OCI-LY7 (cell line): ENCODE measurements around the gene STIM1. TPM values are rescaled to one million over a fixed set of nuclear protein-coding genes. Genes with fewer than 3 reads are reported as not detected.

Experiments used
- BruUV-seq: library from RNA; stranded (reverse); fragments of 400-500 nt; replicated peaks from 2 replicates; lab custom pipeline; 2021; lab: Mats Ljungman, UMichigan
- CTCF ChIA-PET: fragments of 300-600 bp; sonication (Branson Sonifier 250); formaldehyde crosslinking; loops from one replicate; lab custom pipeline; 2022; ENCODE audit warnings: antibody characterized with exemption; ENCODE audit not compliant: unreplicated experiment; lab: Charles Lee
- POLR2A ChIA-PET: fragments of 300-600 bp; sonication (Branson Sonifier 250); formaldehyde crosslinking; loops from one replicate; lab custom pipeline; 2022; ENCODE audit warnings: antibody characterized with exemption; lab: Charles Lee
- DNase-seq: peaks from one replicate; pipeline ENCODE4 v3.0.0-alpha.2; 2015; ENCODE audit warnings: low spot score
- H2AFZ ChIP-seq: fragments of 200-600 bp; sonication (generic), shearing (Covaris generic); 2 replicates; pipeline ENCODE4 v1.6.1; 2014; ENCODE audit warnings: mild to moderate bottlenecking, antibody characterized with exemption, low read length, moderate library complexity
- H3K27ac ChIP-seq: fragments of 200-600 bp; sonication (generic); 2 replicates; pipeline ENCODE4 v1.5.1; 2014; ENCODE audit warnings: mixed run types, low read depth, mild to moderate bottlenecking, moderate library complexity, low read length, inconsistent platforms; ENCODE audit not compliant: poor library complexity, severe bottlenecking
- H3K36me3 ChIP-seq: fragments of 200-600 bp; sonication (generic); 2 replicates; pipeline ENCODE4 v1.6.1; 2014; ENCODE audit warnings: mild to moderate bottlenecking, antibody characterized with exemption, low read length, moderate library complexity, mixed read lengths; ENCODE audit not compliant: insufficient read depth
- H3K4me1 ChIP-seq: fragments of 200-600 bp; sonication (generic); 2 replicates; pipeline ENCODE4 v1.5.1; 2014; ENCODE audit warnings: mild to moderate bottlenecking, low read length; ENCODE audit not compliant: insufficient read depth, poor library complexity, severe bottlenecking
- H3K4me2 ChIP-seq: fragments of 200-600 bp; sonication (generic); 2 replicates; pipeline ENCODE4 v1.6.1; 2014; ENCODE audit warnings: mild to moderate bottlenecking, low read length
- H3K4me3 ChIP-seq: fragments of 200-600 bp; sonication (generic); 2 replicates; pipeline ENCODE4 v1.5.1; 2014; ENCODE audit warnings: mild to moderate bottlenecking, low read depth, low read length; ENCODE audit not compliant: poor library complexity, severe bottlenecking
- H3K79me2 ChIP-seq: fragments of 200-600 bp; sonication (generic); 2 replicates; pipeline ENCODE4 v1.6.1; 2016; ENCODE audit warnings: low read depth, mild to moderate bottlenecking, low read length, moderate library complexity, mixed read lengths; ENCODE audit not compliant: insufficient read depth
- H3K9me2 ChIP-seq: fragments of 200-600 bp; sonication (generic); 2 replicates; pipeline ENCODE4 v1.6.1; 2016; ENCODE audit warnings: mild to moderate bottlenecking, low read length, mixed read lengths; ENCODE audit not compliant: insufficient read depth
- H3K9me3 ChIP-seq: fragments of 200-600 bp; sonication (generic); 2 replicates; pipeline ENCODE4 v1.6.1; 2014; ENCODE audit warnings: mild to moderate bottlenecking, mixed run types, low read length, mixed read lengths
- H4K20me1 ChIP-seq: fragments of 200-600 bp; sonication (generic); 2 replicates; pipeline ENCODE4 v1.6.1; 2014; ENCODE audit warnings: mild to moderate bottlenecking, antibody characterized with exemption, low read length, moderate library complexity, mixed read lengths; ENCODE audit not compliant: insufficient read depth
- EZH2phosphoT487 ChIP-seq: fragments of 200-600 bp; sonication (generic); IDR thresholded peaks from 2 replicates; pipeline ENCODE4 v1.6.1; 2018; ENCODE audit warnings: low read depth, borderline replicate concordance, mild to moderate bottlenecking, mixed run types, antibody characterized with exemption, low read length, moderate library complexity, mixed read lengths
- intact Hi-C: fragments of 100-400 bp; cut with micrococcal nuclease; formaldehyde crosslinking; loops from one replicate; pipeline ENCODE4 v1.10.0; 2022; ENCODE audit not compliant: unreplicated experiment
- total RNA-seq, 2 experiments: library from RNA; depleted of rRNA in 1 of 2; stranded (reverse); fragments of >200 nt in 1 of 2; shearing (Covaris generic) in 1 of 2; gene quantifications; 2 replicates each; pipeline ENCODE4 v1.2.3, GENCODE V29; 2014 to 2022
- TF ChIP-seq, protein P1 (sequence below): fragments of 200-600 bp; sonication (generic); conservative IDR thresholded peaks from 2 replicates; pipeline ENCODE4 v1.5.1; 2014; ENCODE audit warnings: mild to moderate bottlenecking, antibody characterized with exemption, low read length, moderate library complexity, mixed read lengths

Gene STIM1
- total RNA-seq, 2 experiments from 2014 or later, result 21.0 to 49.1 TPM

GRCh38 chr11:4032097-4032496 lies 176.6 kb downstream of the STIM1 start:
- H3K27ac ChIP-seq, result no peak overlapping the region
- no peaks in the 10 kb centered on the region for H3K9me2 ChIP-seq
- no peaks in the 10 kb centered on the region for H3K36me3 ChIP-seq
- TF ChIP-seq, protein P1, sequence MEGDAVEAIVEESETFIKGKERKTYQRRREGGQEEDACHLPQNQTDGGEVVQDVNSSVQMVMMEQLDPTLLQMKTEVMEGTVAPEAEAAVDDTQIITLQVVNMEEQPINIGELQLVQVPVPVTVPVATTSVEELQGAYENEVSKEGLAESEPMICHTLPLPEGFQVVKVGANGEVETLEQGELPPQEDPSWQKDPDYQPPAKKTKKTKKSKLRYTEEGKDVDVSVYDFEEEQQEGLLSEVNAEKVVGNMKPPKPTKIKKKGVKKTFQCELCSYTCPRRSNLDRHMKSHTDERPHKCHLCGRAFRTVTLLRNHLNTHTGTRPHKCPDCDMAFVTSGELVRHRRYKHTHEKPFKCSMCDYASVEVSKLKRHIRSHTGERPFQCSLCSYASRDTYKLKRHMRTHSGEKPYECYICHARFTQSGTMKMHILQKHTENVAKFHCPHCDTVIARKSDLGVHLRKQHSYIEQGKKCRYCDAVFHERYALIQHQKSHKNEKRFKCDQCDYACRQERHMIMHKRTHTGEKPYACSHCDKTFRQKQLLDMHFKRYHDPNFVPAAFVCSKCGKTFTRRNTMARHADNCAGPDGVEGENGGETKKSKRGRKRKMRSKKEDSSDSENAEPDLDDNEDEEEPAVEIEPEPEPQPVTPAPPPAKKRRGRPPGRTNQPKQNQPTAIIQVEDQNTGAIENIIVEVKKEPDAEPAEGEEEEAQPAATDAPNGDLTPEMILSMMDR, result no peak
- TF ChIP-seq EZH2phosphoT487, result no peak
- no TSS peak for BruUV-seq
- POLR2A ChIA-PET, result no interaction called here
- H3K4me2 ChIP-seq, result no peak overlapping the region
- intact Hi-C loops, result no loop called here
- H4K20me1 ChIP-seq, result no peaks in the 10 kb centered on the region
- no peaks in the 10 kb centered on the region for H3K79me2 ChIP-seq
- CTCF ChIA-PET, result no interaction called here
- no peak overlapping the region for H2AFZ ChIP-seq
- no peak overlapping the region for H3K4me3 ChIP-seq
- no peaks in the 10 kb centered on the region for H3K4me1 ChIP-seq
- no peak for DNase-seq
- H3K9me3 ChIP-seq, result no peaks in the 10 kb centered on the region; the same call in 1 of the 2 replicates

GRCh38 chr11:4035985-4036384 lies 180.5 kb downstream of the STIM1 start:
- ChIA-PET POLR2A (interaction anchor here (0.6 kb wide), 1 partner anchor 39 kb away, joined by 3 read pairs; no protein-coding TSS in a partner anchor), CTCF (no interaction called here)
- no peak overlapping the region for H3K4me2 ChIP-seq
- H3K27ac ChIP-seq, result no peak overlapping the region
- no peak for DNase-seq
- H3K79me2 ChIP-seq, result no peaks in the 10 kb centered on the region
- no peaks in the 10 kb centered on the region for H3K4me1 ChIP-seq
- H4K20me1 ChIP-seq, result no peaks in the 10 kb centered on the region
- no peaks in the 10 kb centered on the region for H3K9me2 ChIP-seq
- BruUV-seq, result no TSS peak
- intact Hi-C loops, result no loop called here
- no peak overlapping the region for H2AFZ ChIP-seq
- TF ChIP-seq, protein P1, result no peak
- TF ChIP-seq EZH2phosphoT487, result no peak
- no peak overlapping the region for H3K4me3 ChIP-seq
- no peaks in the 10 kb centered on the region; the same call in 1 of the 2 replicates for H3K9me3 ChIP-seq
- no peaks in the 10 kb centered on the region for H3K36me3 ChIP-seq

DNA sequence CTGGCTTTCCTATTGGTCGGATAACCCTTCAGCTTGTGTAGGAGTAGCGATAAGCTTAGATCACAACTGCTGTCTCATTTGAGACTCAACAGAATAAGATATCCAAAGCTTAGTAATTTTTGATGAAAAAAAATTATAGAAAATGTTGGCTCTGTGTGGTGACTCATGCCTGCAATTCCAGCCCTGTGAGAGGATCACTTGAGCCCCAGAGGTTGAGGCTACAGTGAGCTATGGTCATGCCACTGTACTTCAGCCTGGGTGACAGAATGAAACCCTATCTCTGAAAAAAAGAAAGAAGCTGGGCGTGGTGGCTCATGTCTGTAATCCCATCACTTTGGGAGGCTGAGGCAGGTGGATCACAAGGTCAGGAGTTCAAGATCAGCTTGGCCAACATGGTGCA lies 183.5 kb downstream of the STIM1 start:
- no peaks in the 10 kb centered on the region for H3K36me3 ChIP-seq
- CTCF ChIA-PET, result no interaction called here
- no peak overlapping the region for H3K27ac ChIP-seq
- no peaks in the 10 kb centered on the region for H3K9me2 ChIP-seq
- POLR2A ChIA-PET, result interaction anchor here (0.6 to 1.1 kb wide), 3 partner anchors 184 to 573 kb away, joined by 3 to 4 read pairs (median 4); partner anchors contain the start of gene STIM1
- no peaks in the 10 kb centered on the region for H3K79me2 ChIP-seq
- H2AFZ ChIP-seq, result no peak overlapping the region
- H3K4me1 ChIP-seq, result no peaks in the 10 kb centered on the region
- H3K4me3 ChIP-seq, result no peak overlapping the region
- no peaks in the 10 kb centered on the region for H4K20me1 ChIP-seq
- no peak overlapping the region for H3K4me2 ChIP-seq
- BruUV-seq, result no TSS peak
- intact Hi-C loops, result no loop called here
- TF ChIP-seq, protein P1, result no peak
- no peak for TF ChIP-seq EZH2phosphoT487
- no peaks in the 10 kb centered on the region; the same call in 1 of the 2 replicates for H3K9me3 ChIP-seq
- no peak for DNase-seq
